Astrocyte of the cerebellum (primary cell): ENCODE data around the gene ZIC4.
A peak's percentile ranks its signal among the peaks of the same experiment; 100 is the strongest.

Source experiments
- DNase-seq: peaks from one replicate; pipeline ENCODE4 v3.0.0-alpha.2; 2011; ENCODE audit warnings: low read depth
- H3K4me3 ChIP-seq: 2 replicates; pipeline ENCODE4 v1.5.1; 2011; ENCODE audit warnings: mild to moderate bottlenecking, low read depth, low read length, moderate library complexity
- CTCF ChIP-seq: IDR thresholded peaks from 2 replicates; pipeline ENCODE4 v1.5.1; 2012; ENCODE audit warnings: low read length, low read depth, moderate library complexity, mild to moderate bottlenecking; ENCODE audit errors: missing control alignments
- in situ Hi-C: cut with HindIII; loops from 2 replicates; pipeline ENCODE4 v1.10.0; 2017; ENCODE audit warnings: low sequenced_read_pairs

ZIC4 gene

GRCh38 chr3:147407114-147407497 is 763 bp upstream of the ZIC4 start:
- in situ Hi-C loops: loop anchor here (10.0 kb wide), 1 partner anchor 208 kb away; no protein-coding TSS in a partner anchor
- TF ChIP-seq CTCF: no peak
- DNase-seq: no peak
- peak overlapping the region; percentile 96 for H3K4me3 ChIP-seq

- peak overlapping the region; percentile 96 for H3K4me3 ChIP-seq
- no peak for DNase-seq
- peak; percentile 4 for TF ChIP-seq CTCF
- in situ Hi-C loops: loop anchor here (10.0 kb wide), 1 partner anchor 209 kb away; no protein-coding TSS in a partner anchor
Measured at GRCh38 chr3:147405231-147406027, 914 bp downstream of the ZIC4 start.

- no peak for DNase-seq
- in situ Hi-C loops: loop anchor here (10.0 kb wide), 1 partner anchor 210 kb away; no protein-coding TSS in a partner anchor
- no peak for TF ChIP-seq CTCF
- H3K4me3 ChIP-seq: peak overlapping the region; percentile 96
Measured at GRCh38 chr3:147404800-147405230, 1.5 kb downstream of the ZIC4 start.

GRCh38 chr3:147404000-147404799 is 2.1 kb downstream of the ZIC4 start:
- H3K4me3 ChIP-seq: peak overlapping the region; percentile 96
- no peak for TF ChIP-seq CTCF
- in situ Hi-C loops: loop anchor here (10.0 kb wide), 1 partner anchor 211 kb away; no protein-coding TSS in a partner anchor
- no peak for DNase-seq

GRCh38 chr3:147403511-147403910 is 2.8 kb downstream of the ZIC4 start:
- TF ChIP-seq CTCF: no peak
- no peak for DNase-seq
- H3K4me3 ChIP-seq: no peak overlapping the region
- in situ Hi-C loops: loop anchor here (10.0 kb wide), 1 partner anchor 211 kb away; no protein-coding TSS in a partner anchor

GRCh38 chr3:147402159-147402558 is 4.2 kb downstream of the ZIC4 start:
- no peak overlapping the region for H3K4me3 ChIP-seq
- in situ Hi-C loops: loop anchor here (10.0 kb wide), 1 partner anchor 213 kb away; no protein-coding TSS in a partner anchor
- DNase-seq: no peak
- no peak for TF ChIP-seq CTCF
